MM.1S (cell line): Measurements from ENCODE around the gene RHOBTB1.

ENCODE experiments used
- EZH2 ChIP-seq: fragments of 300-600 bp; sonication (generic); optimal IDR thresholded peaks from 2 replicates; pipeline ENCODE3; 2017; ENCODE audit warnings: low read depth, mild to moderate bottlenecking, antibody characterized with exemption, low read length, mixed read lengths
- TF ChIP-seq, protein P1 (sequence below): fragments of 300-600 bp; sonication (generic); IDR thresholded peaks from 2 replicates; pipeline ENCODE4 v1.5.1; 2016; ENCODE audit warnings: antibody characterized with exemption, low read length, mixed read lengths

DNA sequence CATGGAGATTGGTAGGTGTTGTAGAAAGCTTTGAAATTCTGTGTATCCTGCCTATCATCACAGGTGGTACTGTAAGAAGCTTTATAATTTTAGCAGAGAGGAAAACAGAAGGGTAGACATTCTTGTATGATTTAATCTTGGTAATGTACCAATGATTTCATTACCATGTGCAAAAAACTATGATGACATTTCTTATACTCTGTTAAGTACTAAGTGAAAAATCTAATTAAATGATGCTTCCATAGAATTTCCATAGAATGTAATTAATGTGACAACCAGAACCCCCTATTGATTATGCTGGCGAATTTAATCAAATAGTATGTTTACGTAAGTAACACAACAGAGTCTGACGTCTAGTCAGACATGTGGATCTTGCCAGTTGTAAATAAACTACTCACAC lies 16.0 kb upstream of the RHOBTB1 start:
- TF ChIP-seq, protein P1, sequence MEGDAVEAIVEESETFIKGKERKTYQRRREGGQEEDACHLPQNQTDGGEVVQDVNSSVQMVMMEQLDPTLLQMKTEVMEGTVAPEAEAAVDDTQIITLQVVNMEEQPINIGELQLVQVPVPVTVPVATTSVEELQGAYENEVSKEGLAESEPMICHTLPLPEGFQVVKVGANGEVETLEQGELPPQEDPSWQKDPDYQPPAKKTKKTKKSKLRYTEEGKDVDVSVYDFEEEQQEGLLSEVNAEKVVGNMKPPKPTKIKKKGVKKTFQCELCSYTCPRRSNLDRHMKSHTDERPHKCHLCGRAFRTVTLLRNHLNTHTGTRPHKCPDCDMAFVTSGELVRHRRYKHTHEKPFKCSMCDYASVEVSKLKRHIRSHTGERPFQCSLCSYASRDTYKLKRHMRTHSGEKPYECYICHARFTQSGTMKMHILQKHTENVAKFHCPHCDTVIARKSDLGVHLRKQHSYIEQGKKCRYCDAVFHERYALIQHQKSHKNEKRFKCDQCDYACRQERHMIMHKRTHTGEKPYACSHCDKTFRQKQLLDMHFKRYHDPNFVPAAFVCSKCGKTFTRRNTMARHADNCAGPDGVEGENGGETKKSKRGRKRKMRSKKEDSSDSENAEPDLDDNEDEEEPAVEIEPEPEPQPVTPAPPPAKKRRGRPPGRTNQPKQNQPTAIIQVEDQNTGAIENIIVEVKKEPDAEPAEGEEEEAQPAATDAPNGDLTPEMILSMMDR, result no peak
- no peak for TF ChIP-seq EZH2
